Liver (tissue), 9 donors: ENCODE measurements around the gene SS18L1. TPM values are rescaled to one million over a fixed set of nuclear protein-coding genes. Genes with fewer than 3 reads are reported as not detected.
A peak's percentile ranks its signal among the peaks of the same experiment; 100 is the strongest.

Experiments used
- DNase-seq: peaks from one replicate; pipeline ENCODE4 v3.0.0-alpha.2; 2017; ENCODE audit warnings: low spot score
- H3K27ac ChIP-seq, 2 donors: one replicate each; pipeline ENCODE4 v1.7.0; 2013; ENCODE audit warnings: inconsistent platforms in 2 of 2, low read length in 2 of 2, control low read depth in 1 of 2, low read depth in 1 of 2, mild to moderate bottlenecking in 1 of 2
- H3K27me3 ChIP-seq, 4 donors: one replicate each; pipeline versions ENCODE4 v1.6.1 to v1.7.0; 2013; ENCODE audit warnings: low read length in 3 of 4, inconsistent platforms in 1 of 4, mild to moderate bottlenecking in 1 of 4, moderate library complexity in 1 of 4; ENCODE audit not compliant: control insufficient read depth in 4 of 4, insufficient read depth in 4 of 4
- H3K36me3 ChIP-seq, 4 donors: one replicate each; pipeline versions ENCODE4 v1.6.1 to v1.7.0; 2013; ENCODE audit warnings: low read length in 3 of 4, mild to moderate bottlenecking in 3 of 4, low read depth in 1 of 4, moderate library complexity in 1 of 4; ENCODE audit not compliant: control insufficient read depth in 4 of 4, insufficient read depth in 3 of 4
- H3K4me1 ChIP-seq, 4 donors: one replicate each; pipeline versions ENCODE4 v1.6.1 to v1.7.0; 2013; ENCODE audit warnings: low read length in 3 of 4, mild to moderate bottlenecking in 3 of 4, moderate library complexity in 1 of 4; ENCODE audit not compliant: control insufficient read depth in 4 of 4, insufficient read depth in 4 of 4
- H3K4me3 ChIP-seq, 3 donors: one replicate each; pipeline versions ENCODE4 v1.6.1 to v1.7.0; 2013; ENCODE audit warnings: low read length in 3 of 3, control low read depth in 1 of 3, low read depth in 1 of 3, mild to moderate bottlenecking in 1 of 3
- H3K9ac ChIP-seq, 2 donors: one replicate each; pipeline ENCODE4 v1.7.0; 2013; ENCODE audit warnings: low read length in 2 of 2, mild to moderate bottlenecking in 2 of 2, moderate library complexity in 2 of 2, control low read depth in 1 of 2, low read depth in 1 of 2
- H3K9me3 ChIP-seq, 4 donors: one replicate each; pipeline versions ENCODE4 v1.6.1 to v1.7.0; 2013; ENCODE audit warnings: low read length in 3 of 4; ENCODE audit not compliant: control insufficient read depth in 4 of 4
- ATF3 ChIP-seq: IDR thresholded peaks from 2 replicates; pipeline ENCODE4 v1.6.1; 2016; ENCODE audit warnings: antibody characterized with exemption
- CTCF ChIP-seq: fragments of 150-350 bp; IDR thresholded peaks from 2 replicates; pipeline ENCODE4 v1.5.1; 2017; ENCODE audit warnings: improper control_type of control experiment, low read depth, low read length; ENCODE audit not compliant: missing input control
- EGR1 ChIP-seq, 2 donors: IDR thresholded peaks; 2 replicates each; pipeline ENCODE4 v1.6.1; 2016 to 2018; ENCODE audit warnings: antibody characterized with exemption in 2 of 2, low read depth in 2 of 2
- FOXA2 ChIP-seq: IDR thresholded peaks from 2 replicates; pipeline ENCODE4 v1.6.1; 2016; ENCODE audit warnings: antibody characterized with exemption
- GABPA ChIP-seq, 2 donors: IDR thresholded peaks in 1 of 2; conservative IDR thresholded peaks in 1 of 2; 2 replicates each; pipeline ENCODE4 v1.6.1; 2016; ENCODE audit warnings: antibody characterized with exemption in 2 of 2, mild to moderate bottlenecking in 1 of 2, moderate library complexity in 1 of 2
- HNF4A ChIP-seq, 2 donors: conservative IDR thresholded peaks; 2 replicates each; pipeline ENCODE4 v1.6.1; 2016; ENCODE audit warnings: antibody characterized with exemption in 2 of 2, mild to moderate bottlenecking in 2 of 2
- HNF4G ChIP-seq: IDR thresholded peaks from 2 replicates; pipeline ENCODE4 v1.6.1; 2016; ENCODE audit warnings: antibody characterized with exemption
- JUND ChIP-seq, 2 donors: IDR thresholded peaks; 2 replicates each; pipeline ENCODE4 v1.6.1; 2016; ENCODE audit warnings: antibody characterized with exemption in 2 of 2
- MAX ChIP-seq: IDR thresholded peaks from 2 replicates; pipeline ENCODE4 v1.6.1; 2016; ENCODE audit warnings: antibody characterized with exemption
- NR2F2 ChIP-seq: IDR thresholded peaks from 2 replicates; pipeline ENCODE4 v1.6.1; 2016; ENCODE audit warnings: antibody characterized with exemption
- RAD21 ChIP-seq, 2 donors: IDR thresholded peaks; 2 replicates each; pipeline ENCODE4 v1.6.1; 2016; ENCODE audit warnings: antibody characterized with exemption in 2 of 2, mild to moderate bottlenecking in 2 of 2
- REST ChIP-seq: IDR thresholded peaks from 2 replicates; pipeline ENCODE4 v1.6.1; 2016; ENCODE audit warnings: antibody characterized with exemption, mild to moderate bottlenecking
- RXRA ChIP-seq, 2 donors: IDR thresholded peaks; 2 replicates each; pipeline ENCODE4 v1.6.1; 2017 to 2018; ENCODE audit warnings: antibody characterized with exemption in 2 of 2, mild to moderate bottlenecking in 1 of 2
- SP1 ChIP-seq: IDR thresholded peaks from 2 replicates; pipeline ENCODE4 v1.6.1; 2018; ENCODE audit warnings: antibody characterized with exemption, mild to moderate bottlenecking
- TAF1 ChIP-seq: conservative IDR thresholded peaks from 2 replicates; pipeline ENCODE4 v1.6.1; 2016; ENCODE audit warnings: antibody characterized with exemption, mild to moderate bottlenecking
- YY1 ChIP-seq: IDR thresholded peaks from 2 replicates; pipeline ENCODE4 v1.6.1; 2016; ENCODE audit warnings: antibody characterized with exemption, mild to moderate bottlenecking
- ZBTB33 ChIP-seq: IDR thresholded peaks from 2 replicates; pipeline ENCODE4 v1.6.1; 2016; ENCODE audit warnings: antibody characterized with exemption
- WGBS: extraction: QIAGEN DNeasy Blood & Tissue Kit; methylation state at CpG from one replicate; pipeline ENCODE4 v1.1.7; 2013; 5-methylcytosine and 5-hydroxymethylcytosine counted together
- polyA plus RNA-seq, 2 donors: library from polyadenylated mRNA; stranded (reverse) in 1 of 2; unstranded in 1 of 2; fragments of 200-250 nt in 1 of 2; fragments of >200 nt in 1 of 2; fragmentation: Nextera tagmentation in 1 of 2; extraction: Ambion mirVana in 1 of 2; gene quantifications; one replicate each; pipeline versions ENCODE4 v1.2.1 to v1.2.3, GENCODE V29; 2013 to 2015
- total RNA-seq, 2 donors: library from RNA; depleted of rRNA; stranded (reverse); fragments of >200 nt; gene quantifications; one replicate each; pipeline ENCODE4 v1.2.3, GENCODE V29; 2014
- donor health status: healthy.
- donor health status: healthy.
- donor health status: healthy.
- donor health status: healthy.
- donor health status: healthy.

The SS18L1 gene
- total and polyA plus RNA-seq, 4 donors: 6.1 to 24.3 (median 16.7) TPM

- no peak for TF ChIP-seq CTCF
Observed at GRCh38 chr20:62134735-62135231, 8.8 kb upstream of the SS18L1 start (continued).

GRCh38 chr20:62135573-62136266, 7.8 kb upstream of the SS18L1 start:
- 96% methylated on average over 8 of the region's 8 CpGs for WGBS
- Histone ChIP-seq H3K4me1 (peaks cover 4 to 29% (median 16%) of the 10 kb centered on the region in 4 donors), H3K4me3 (no peak overlapping the region), H3K36me3 (peaks cover 21 to 77% (median 61%) of the 10 kb centered on the region in 4 donors), H3K27ac (peak overlapping the region; percentile 37 to 63), H3K27me3 (no peaks in the 10 kb centered on the region), H3K9ac (no peak overlapping the region), H3K9me3 (no peaks in the 10 kb centered on the region)
- no peak for DNase-seq
- TF ChIP-seq ATF3: no peak
- TF ChIP-seq CTCF: no peak
- TF ChIP-seq FOXA2: no peak
- no peak for TF ChIP-seq YY1
- TF ChIP-seq SP1: no peak
- TF ChIP-seq NR2F2: no peak
- TF ChIP-seq ZBTB33: no peak
- no peak for TF ChIP-seq RXRA (IDR thresholded peaks at IDR 0.05)
- no peak for TF ChIP-seq EGR1 (IDR thresholded peaks at IDR 0.05; ENCODE audit: low read depth in 2 of 2)
- TF ChIP-seq HNF4G: no peak
- TF ChIP-seq MAX: no peak
- no peak for TF ChIP-seq RAD21 (IDR thresholded peaks at IDR 0.05)
- TF ChIP-seq REST: no peak
- TF ChIP-seq TAF1: no peak
- TF ChIP-seq GABPA (IDR thresholded peaks at IDR 0.05 in 1 of 2, conservative IDR thresholded peaks at IDR 0.05 in 1 of 2): no peak
- TF ChIP-seq JUND (IDR thresholded peaks at IDR 0.05): no peak
- no peak for TF ChIP-seq HNF4A (conservative IDR thresholded peaks at IDR 0.05)
